WTC11 (cell line): Measurements from ENCODE around the gene SAMD9L. TPM values are rescaled to one million over a fixed set of nuclear protein-coding genes. Genes with fewer than 3 reads are reported as not detected.

Source experiments
- ATAC-seq: fragments of 200-7000 bp; cut with Tn5 transposase; 2 replicates; pipeline ENCODE4 v1.10.0; 2021; ENCODE audit warnings: mild to moderate bottlenecking, moderate library complexity
- CTCF ChIA-PET: fragments of 300-600 bp; sonication (Branson Sonifier 250); formaldehyde crosslinking; loops from one replicate; lab custom pipeline; 2021; ENCODE audit warnings: antibody characterized with exemption; lab: Charles Lee
- POLR2A ChIA-PET: fragments of 350-600 bp; sonication (Branson Sonifier 250); formaldehyde crosslinking; loops from one replicate; lab custom pipeline; 2021; ENCODE audit warnings: antibody characterized with exemption; lab: Charles Lee
- DNase-seq: peaks from one replicate; pipeline ENCODE4 v3.0.0; 2021; ENCODE audit warnings: low spot score
- H3K27ac Mint-ChIP-seq: 2 replicates; pipeline ENCODE4 v1.8.0; 2021; ENCODE audit warnings: mixed read lengths
- H3K27me3 Mint-ChIP-seq: 2 replicates; pipeline ENCODE4 v1.8.0; 2021; ENCODE audit warnings: low read depth, mild to moderate bottlenecking, moderate library complexity, mixed read lengths
- H3K36me3 Mint-ChIP-seq: 2 replicates; pipeline ENCODE4 v1.8.0; 2021; ENCODE audit warnings: mixed read lengths
- H3K4me1 Mint-ChIP-seq: 2 replicates; pipeline ENCODE4 v1.8.0; 2022; ENCODE audit warnings: mixed read lengths
- H3K4me3 Mint-ChIP-seq: 2 replicates; pipeline ENCODE4 v1.8.0; 2021; ENCODE audit warnings: mild to moderate bottlenecking, moderate library complexity, mixed read lengths
- H3K9me3 Mint-ChIP-seq: 2 replicates; pipeline ENCODE4 v1.8.0; 2021; ENCODE audit warnings: mixed read lengths
- ARID4B ChIP-seq: sonication (generic); formaldehyde crosslinking; IDR thresholded peaks from 2 replicates; pipeline ENCODE4 v1.8.0; 2023; ENCODE audit warnings: missing genetic modification reagents, mild to moderate bottlenecking, borderline replicate concordance
- ATF2 ChIP-seq: sonication (generic); formaldehyde crosslinking; IDR thresholded peaks from 2 replicates; pipeline ENCODE4 v1.8.1; 2022; ENCODE audit warnings: low read depth, missing genetic modification reagents, borderline replicate concordance
- CBFB ChIP-seq: sonication (generic); formaldehyde crosslinking; IDR thresholded peaks from 2 replicates; pipeline ENCODE4 v1.8.1; 2022; ENCODE audit warnings: mild to moderate bottlenecking, low read depth, missing genetic modification reagents
- E2F4 ChIP-seq: sonication (generic); formaldehyde crosslinking; IDR thresholded peaks from 2 replicates; pipeline ENCODE4 v1.8.1; 2022; ENCODE audit warnings: low read depth, mild to moderate bottlenecking, moderate library complexity, missing genetic modification reagents, borderline replicate concordance
- GABPB1 ChIP-seq: sonication (generic); formaldehyde crosslinking; IDR thresholded peaks from 2 replicates; pipeline ENCODE4 v1.8.1; 2023; ENCODE audit warnings: mild to moderate bottlenecking, missing genetic modification reagents
- HMGXB4 ChIP-seq: sonication (generic); formaldehyde crosslinking; IDR thresholded peaks from 2 replicates; pipeline ENCODE4 v1.8.1; 2023; ENCODE audit warnings: mild to moderate bottlenecking, moderate library complexity, missing genetic modification reagents
- IRF2 ChIP-seq: sonication (generic); formaldehyde crosslinking; IDR thresholded peaks from 2 replicates; pipeline ENCODE4 v1.8.0; 2022; ENCODE audit warnings: low read depth, missing genetic modification reagents, borderline replicate concordance
- MLX ChIP-seq: sonication (generic); formaldehyde crosslinking; IDR thresholded peaks from 2 replicates; pipeline ENCODE4 v1.8.1; 2023; ENCODE audit warnings: mild to moderate bottlenecking, missing genetic modification reagents, moderate library complexity
- NFE2L1 ChIP-seq: sonication (generic); formaldehyde crosslinking; IDR thresholded peaks from 2 replicates; pipeline ENCODE4 v1.8.1; 2023; ENCODE audit warnings: missing genetic modification reagents
- NR3C1 ChIP-seq: sonication (generic); formaldehyde crosslinking; conservative IDR thresholded peaks from 2 replicates; pipeline ENCODE4 v1.8.1; 2023; ENCODE audit warnings: low read depth, mild to moderate bottlenecking, missing genetic modification reagents
- RELA ChIP-seq: sonication (generic); formaldehyde crosslinking; IDR thresholded peaks from 2 replicates; pipeline ENCODE4 v1.8.1; 2022; ENCODE audit warnings: missing genetic modification reagents, mild to moderate bottlenecking, borderline replicate concordance
- SOX15 ChIP-seq: fragments of 250-450 bp; sonication (Bioruptor Pico); IDR thresholded peaks from 2 replicates; pipeline ENCODE4 v1.9.0; 2021; ENCODE audit warnings: mild to moderate bottlenecking
- SP1 ChIP-seq: sonication (generic); formaldehyde crosslinking; conservative IDR thresholded peaks from 2 replicates; pipeline ENCODE4 v1.8.1; 2022; ENCODE audit warnings: missing genetic modification reagents
- STAT6 ChIP-seq: sonication (generic); formaldehyde crosslinking; conservative IDR thresholded peaks from 2 replicates; pipeline ENCODE4 v1.8.1; 2023; ENCODE audit warnings: mild to moderate bottlenecking, low read depth, missing genetic modification reagents, moderate library complexity
- ZSCAN18 ChIP-seq: fragments of 250-450 bp; sonication (Bioruptor Pico); IDR thresholded peaks from 2 replicates; pipeline ENCODE4 v2.1.2; 2022; ENCODE audit warnings: mild to moderate bottlenecking, moderate library complexity
- total RNA-seq: library from RNA; stranded (reverse); gene quantifications from 3 replicates; pipeline ENCODE4 v1.2.3, GENCODE V29; 2021

The SAMD9L gene
- total RNA-seq, 1 experiment from 2014 or later = 0.15 TPM

- Mint-ChIP-seq H3K9me3 (peaks cover 31% of the 10 kb centered on the region), H3K27ac (no peak within 1 kb of the TSS), H3K27me3 (peaks cover 2% of the 10 kb centered on the region; the same call in 1 of the 2 replicates), H3K4me1 (peaks cover 7% of the 10 kb centered on the region; the same call in 1 of the 2 replicates), H3K36me3 (no peaks in the 10 kb centered on the region), H3K4me3 (no peak within 1 kb of the TSS)
- ChIA-PET POLR2A (no interaction called here), CTCF (no interaction called here)
- TF ChIP-seq GABPB1 (CRISPR knock-in tag) = no peak
- no peak for TF ChIP-seq ATF2 (CRISPR knock-in tag)
- no peak for TF ChIP-seq ARID4B
- TF ChIP-seq MLX = no peak
- no peak for TF ChIP-seq RELA (CRISPR knock-in tag)
- no peak for TF ChIP-seq HMGXB4 (CRISPR knock-in tag)
- TF ChIP-seq IRF2 = no peak
- TF ChIP-seq STAT6 (CRISPR knock-in tag) = no peak
- no peak for TF ChIP-seq ZSCAN18
- no peak for TF ChIP-seq NFE2L1
- TF ChIP-seq E2F4 = no peak
- no peak for TF ChIP-seq SP1 (CRISPR knock-in tag)
- TF ChIP-seq SOX15 (CRISPR knock-in tag) = no peak
- no peak for TF ChIP-seq CBFB (CRISPR knock-in tag)
- no peak for TF ChIP-seq NR3C1 (CRISPR knock-in tag)
- ATAC-seq (peak; percentile 57), DNase-seq (no peak)
Measured at GRCh38 chr7:93117852-93118530, 30.2 kb downstream of the SAMD9L start, which contains the start of gene SAMD9. SAMD9 (minus strand) TSS chr7:93117979; CDS start chr7:93106097, 11,882 bp downstream.
